GM19240 (cell line): ENCODE measurements around the gene CADM2.

Experiments used
- DNase-seq: peaks from one replicate; pipeline ENCODE4 v3.0.0; 2011; ENCODE audit warnings: low spot score; ENCODE audit not compliant: insufficient read length

CADM2 gene

GRCh38 chr3:85182975-85183752 lies 224.4 kb downstream of the CADM2 start:
- no peak for DNase-seq

GRCh38 chr3:85185495-85185894 lies 226.7 kb downstream of the CADM2 start:
- DNase-seq: no peak

- DNase-seq: no peak
These were observed 230.9 kb downstream of the CADM2 start for GRCh38 chr3:85189731-85190130.

- no peak for DNase-seq
These were observed 234.8 kb downstream of the CADM2 start for GRCh38 chr3:85193565-85193964.

- no peak for DNase-seq
These were observed 249.9 kb downstream of the CADM2 start for GRCh38 chr3:85208650-85209049.

GRCh38 chr3:85210540-85210939 lies 251.8 kb downstream of the CADM2 start:
- no peak for DNase-seq

GRCh38 chr3:85228966-85229365 lies 270.2 kb downstream of the CADM2 start:
- DNase-seq: no peak

GRCh38 chr3:85244091-85244490 lies 285.3 kb downstream of the CADM2 start:
- no peak for DNase-seq

GRCh38 chr3:85244519-85244918 lies 285.7 kb downstream of the CADM2 start:
- DNase-seq: no peak

- no peak for DNase-seq
These were observed 293.0 kb downstream of the CADM2 start for GRCh38 chr3:85251766-85252165.

GRCh38 chr3:85252686-85253085 lies 293.9 kb downstream of the CADM2 start:
- no peak for DNase-seq

- DNase-seq: no peak
These were observed 295.9 kb downstream of the CADM2 start for GRCh38 chr3:85254738-85255137.

GRCh38 chr3:85255949-85256348 lies 297.2 kb downstream of the CADM2 start:
- DNase-seq: no peak

- DNase-seq: no peak
These were observed 299.5 kb downstream of the CADM2 start for GRCh38 chr3:85258326-85258725.

GRCh38 chr3:85258819-85259218 lies 300.0 kb downstream of the CADM2 start:
- no peak for DNase-seq

GRCh38 chr3:85259748-85260147 lies 301.0 kb downstream of the CADM2 start:
- DNase-seq: no peak

GRCh38 chr3:85264381-85264780 lies 305.6 kb downstream of the CADM2 start:
- DNase-seq: no peak

GRCh38 chr3:85270488-85270887 lies 311.7 kb downstream of the CADM2 start:
- no peak for DNase-seq

GRCh38 chr3:85271911-85272310 lies 313.1 kb downstream of the CADM2 start:
- no peak for DNase-seq

GRCh38 chr3:85288257-85288656 lies 329.5 kb downstream of the CADM2 start:
- no peak for DNase-seq

- no peak for DNase-seq
These were observed 338.5 kb downstream of the CADM2 start for GRCh38 chr3:85297291-85297690.

GRCh38 chr3:85298032-85298431 lies 339.2 kb downstream of the CADM2 start:
- no peak for DNase-seq

- DNase-seq: no peak
These were observed 344.4 kb downstream of the CADM2 start for GRCh38 chr3:85303156-85303555.
